GM12873 (cell line): ENCODE data around the gene KIAA0930.

Source experiments
- CTCF ChIP-seq: IDR thresholded peaks from 2 replicates; pipeline ENCODE4 v1.5.1; 2012; ENCODE audit warnings: low read depth, mild to moderate bottlenecking, moderate library complexity, low read length, control low read depth; ENCODE audit not compliant: insufficient read depth; ENCODE audit errors: missing control alignments

Gene KIAA0930

GRCh38 chr22:45169591-45170466 is 70.9 kb downstream of the KIAA0930 start:
- no peak for TF ChIP-seq CTCF

GRCh38 chr22:45166932-45167331 is 73.8 kb downstream of the KIAA0930 start:
- TF ChIP-seq CTCF: no peak

GRCh38 chr22:45164270-45165088 is 76.2 kb downstream of the KIAA0930 start:
- TF ChIP-seq CTCF: no peak

GRCh38 chr22:45163451-45164269 is 77.0 kb downstream of the KIAA0930 start, which contains the start of gene NUP50:
NUP50 (plus strand) TSS chr22:45163925; CDS start chr22:45168178, 4,253 bp downstream.
- TF ChIP-seq CTCF: peak; percentile 17

GRCh38 chr22:45163099-45163450 is 77.6 kb downstream of the KIAA0930 start:
- TF ChIP-seq CTCF: no peak

- no peak for TF ChIP-seq CTCF
Measured at GRCh38 chr22:45162531-45162930, 78.2 kb downstream of the KIAA0930 start.
